HG03378 (cell line): ENCODE measurements around the gene SLC2A4RG.
"Not testable (repeated sequence)": the region's sequence is repeated elsewhere in the genome, so short reads cannot be mapped to it uniquely, and the experiment has no call there.

Experiments used
- ATAC-seq: cut with Tn5 transposase; IDR thresholded peaks from one replicate; pipeline ENCODE4 v1.9.1; 2021; ENCODE audit warnings: mild to moderate bottlenecking, moderate library complexity; ENCODE audit not compliant: unreplicated experiment

The SLC2A4RG gene

GRCh38 chr20:63772781-63773518 lies 33.4 kb downstream of the SLC2A4RG start:
- no peak for ATAC-seq

GRCh38 chr20:63773571-63774241 lies 34.1 kb downstream of the SLC2A4RG start:
- ATAC-seq, result no peak

- ATAC-seq, result no peak
Measured at GRCh38 chr20:63774306-63774705, 34.7 kb downstream of the SLC2A4RG start.

- no peak for ATAC-seq
Measured at GRCh38 chr20:63775096-63775978, 35.8 kb downstream of the SLC2A4RG start.

GRCh38 chr20:63776875-63777274 lies 37.3 kb downstream of the SLC2A4RG start:
- ATAC-seq, result not testable (repeated sequence)

GRCh38 chr20:63777614-63778013 lies 38.0 kb downstream of the SLC2A4RG start:
- ATAC-seq, result no peak

- ATAC-seq, result no peak
Measured at GRCh38 chr20:63778034-63778752, 38.6 kb downstream of the SLC2A4RG start.

- no peak for ATAC-seq
Measured at GRCh38 chr20:63778857-63779256, 39.3 kb downstream of the SLC2A4RG start.

- no peak for ATAC-seq
Measured at GRCh38 chr20:63781181-63781580, 41.6 kb downstream of the SLC2A4RG start.

- ATAC-seq, result no peak
Measured at GRCh38 chr20:63782051-63782471, 42.5 kb downstream of the SLC2A4RG start.

- no peak for ATAC-seq
Measured at GRCh38 chr20:63782521-63782971, 43.0 kb downstream of the SLC2A4RG start.

- no peak for ATAC-seq
Measured at GRCh38 chr20:63783970-63784369, 44.4 kb downstream of the SLC2A4RG start.

GRCh38 chr20:63785691-63786131 lies 46.1 kb downstream of the SLC2A4RG start:
- ATAC-seq, result no peak

- no peak for ATAC-seq
Measured at GRCh38 chr20:63787302-63787701, 47.7 kb downstream of the SLC2A4RG start.

- ATAC-seq, result no peak
Measured at GRCh38 chr20:63787749-63788148, 48.2 kb downstream of the SLC2A4RG start.

- no peak for ATAC-seq
Measured at GRCh38 chr20:63789836-63790571, 50.4 kb downstream of the SLC2A4RG start.

GRCh38 chr20:63790572-63791168 lies 51.1 kb downstream of the SLC2A4RG start:
- ATAC-seq, result no peak

GRCh38 chr20:63791497-63792156 lies 52.1 kb downstream of the SLC2A4RG start:
- no peak for ATAC-seq

GRCh38 chr20:63792866-63793265 lies 53.3 kb downstream of the SLC2A4RG start:
- no peak for ATAC-seq
